PC-9 (cell line): ENCODE results near the gene HERPUD2.

Experiments
- CTCF ChIP-seq: fragments of 200-600 bp; sonication (generic); conservative IDR thresholded peaks from 2 replicates; pipeline ENCODE4 v1.6.1; 2017; ENCODE audit warnings: mixed run types, antibody characterized with exemption, mild to moderate bottlenecking, moderate library complexity
- EZH2 ChIP-seq: fragments of 200-600 bp; sonication (generic); IDR thresholded peaks from 2 replicates; pipeline ENCODE4 v1.8.0; 2017; ENCODE audit warnings: antibody characterized with exemption, low read depth

GRCh38 chr7:35613150-35613549 is 81.8 kb downstream of the HERPUD2 start:
- no peak for TF ChIP-seq EZH2
- TF ChIP-seq CTCF = no peak
